ENCODE data around the gene SS18L1.

The SS18L1 gene

GRCh38 chr20:62120990-62121775 lies 22.4 kb upstream of the SS18L1 start:
- DNase-seq: no peak

GRCh38 chr20:62121776-62122653 lies 21.6 kb upstream of the SS18L1 start, which contains the start of gene LSM14B:
TSS of gene LSM14B (plus strand) at chr20:62122475. CDS start at chr20:62122667, 192 bp downstream.
- DNase-seq: peak; percentile 98

GRCh38 chr20:62122654-62123449 lies 20.7 kb upstream of the SS18L1 start:
- DNase-seq: peak; percentile 58

GRCh38 chr20:62123450-62124118 lies 20.0 kb upstream of the SS18L1 start:
- DNase-seq: no peak

- DNase-seq: no peak
These were observed 17.4 kb upstream of the SS18L1 start for GRCh38 chr20:62126141-62126540.

GRCh38 chr20:62127799-62128198 lies 15.8 kb upstream of the SS18L1 start:
- DNase-seq: no peak

- DNase-seq: no peak
These were observed 15.1 kb upstream of the SS18L1 start for GRCh38 chr20:62128502-62128901.

GRCh38 chr20:62129731-62130531 lies 13.6 kb upstream of the SS18L1 start:
- DNase-seq: no peak

GRCh38 chr20:62131560-62132320 lies 11.8 kb upstream of the SS18L1 start:
- DNase-seq: no peak

- DNase-seq: no peak
These were observed 11.1 kb upstream of the SS18L1 start for GRCh38 chr20:62132421-62132820.

GRCh38 chr20:62133051-62133845 lies 10.3 kb upstream of the SS18L1 start:
- DNase-seq: no peak

- DNase-seq: no peak
These were observed 9.7 kb upstream of the SS18L1 start for GRCh38 chr20:62133864-62134263.

- DNase-seq: no peak
These were observed 8.8 kb upstream of the SS18L1 start for GRCh38 chr20:62134735-62135231.

- no peak for DNase-seq
These were observed 7.8 kb upstream of the SS18L1 start for GRCh38 chr20:62135573-62136266.

- DNase-seq: peak; percentile 82
These were observed 7.1 kb upstream of the SS18L1 start for GRCh38 chr20:62136283-62137091.

GRCh38 chr20:62137092-62137384 lies 6.5 kb upstream of the SS18L1 start:
- no peak for DNase-seq

- no peak for DNase-seq
These were observed 5.9 kb upstream of the SS18L1 start for GRCh38 chr20:62137478-62138203.

GRCh38 chr20:62138204-62138543 lies 5.4 kb upstream of the SS18L1 start:
- no peak for DNase-seq
